Measurements from ENCODE around the gene ZNF740. TPM values are rescaled to one million over a fixed set of nuclear protein-coding genes. Genes with fewer than 3 reads are reported as not detected.

Gene ZNF740
- total and polyA plus RNA-seq, 10 of the 15 experiments (the other 5 are each of a cell fraction or from before 2014, with no cell fraction given), result 1.4 to 33.6 (median 11.3) TPM

DNA sequence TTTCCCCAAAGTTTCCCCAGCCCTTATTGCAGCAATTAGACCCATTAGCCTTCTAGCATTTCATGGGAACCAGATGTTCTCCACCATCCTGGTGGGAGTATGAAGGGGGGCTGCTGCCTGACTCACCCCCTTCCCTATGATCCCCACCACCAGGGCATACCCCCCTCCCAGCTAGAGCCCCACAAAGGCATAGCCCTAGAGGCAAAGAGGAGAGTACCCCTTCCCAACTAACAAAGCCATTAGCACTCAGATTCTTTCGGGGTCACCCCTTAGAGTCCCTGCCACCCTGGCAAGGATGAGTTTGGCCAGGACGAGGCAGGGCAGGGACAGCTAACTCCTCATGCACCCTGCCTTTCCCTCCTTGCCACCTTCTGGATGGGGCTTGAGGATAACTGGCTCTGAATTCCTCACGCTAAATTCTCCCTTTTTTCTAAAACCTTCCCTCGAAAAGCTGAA lies 42.3 kb downstream of the ZNF740 start (continued):
- TF ChIP-seq RBBP5 (conservative IDR thresholded peaks at IDR 0.05), result no peak
- TF ChIP-seq, protein P1, sequence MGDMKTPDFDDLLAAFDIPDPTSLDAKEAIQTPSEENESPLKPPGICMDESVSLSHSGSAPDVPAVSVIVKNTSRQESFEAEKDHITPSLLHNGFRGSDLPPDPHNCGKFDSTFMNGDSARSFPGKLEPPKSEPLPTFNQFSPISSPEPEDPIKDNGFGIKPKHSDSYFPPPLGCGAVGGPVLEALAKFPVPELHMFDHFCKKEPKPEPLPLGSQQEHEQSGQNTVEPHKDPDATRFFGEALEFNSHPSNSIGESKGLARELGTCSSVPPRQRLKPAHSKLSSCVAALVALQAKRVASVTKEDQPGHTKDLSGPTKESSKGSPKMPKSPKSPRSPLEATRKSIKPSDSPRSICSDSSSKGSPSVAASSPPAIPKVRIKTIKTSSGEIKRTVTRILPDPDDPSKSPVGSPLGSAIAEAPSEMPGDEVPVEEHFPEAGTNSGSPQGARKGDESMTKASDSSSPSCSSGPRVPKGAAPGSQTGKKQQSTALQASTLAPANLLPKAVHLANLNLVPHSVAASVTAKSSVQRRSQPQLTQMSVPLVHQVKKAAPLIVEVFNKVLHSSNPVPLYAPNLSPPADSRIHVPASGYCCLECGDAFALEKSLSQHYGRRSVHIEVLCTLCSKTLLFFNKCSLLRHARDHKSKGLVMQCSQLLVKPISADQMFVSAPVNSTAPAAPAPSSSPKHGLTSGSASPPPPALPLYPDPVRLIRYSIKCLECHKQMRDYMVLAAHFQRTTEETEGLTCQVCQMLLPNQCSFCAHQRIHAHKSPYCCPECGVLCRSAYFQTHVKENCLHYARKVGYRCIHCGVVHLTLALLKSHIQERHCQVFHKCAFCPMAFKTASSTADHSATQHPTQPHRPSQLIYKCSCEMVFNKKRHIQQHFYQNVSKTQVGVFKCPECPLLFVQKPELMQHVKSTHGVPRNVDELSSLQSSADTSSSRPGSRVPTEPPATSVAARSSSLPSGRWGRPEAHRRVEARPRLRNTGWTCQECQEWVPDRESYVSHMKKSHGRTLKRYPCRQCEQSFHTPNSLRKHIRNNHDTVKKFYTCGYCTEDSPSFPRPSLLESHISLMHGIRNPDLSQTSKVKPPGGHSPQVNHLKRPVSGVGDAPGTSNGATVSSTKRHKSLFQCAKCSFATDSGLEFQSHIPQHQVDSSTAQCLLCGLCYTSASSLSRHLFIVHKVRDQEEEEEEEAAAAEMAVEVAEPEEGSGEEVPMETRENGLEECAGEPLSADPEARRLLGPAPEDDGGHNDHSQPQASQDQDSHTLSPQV (IDR thresholded peaks at IDR 0.05), result no peak

DNA sequence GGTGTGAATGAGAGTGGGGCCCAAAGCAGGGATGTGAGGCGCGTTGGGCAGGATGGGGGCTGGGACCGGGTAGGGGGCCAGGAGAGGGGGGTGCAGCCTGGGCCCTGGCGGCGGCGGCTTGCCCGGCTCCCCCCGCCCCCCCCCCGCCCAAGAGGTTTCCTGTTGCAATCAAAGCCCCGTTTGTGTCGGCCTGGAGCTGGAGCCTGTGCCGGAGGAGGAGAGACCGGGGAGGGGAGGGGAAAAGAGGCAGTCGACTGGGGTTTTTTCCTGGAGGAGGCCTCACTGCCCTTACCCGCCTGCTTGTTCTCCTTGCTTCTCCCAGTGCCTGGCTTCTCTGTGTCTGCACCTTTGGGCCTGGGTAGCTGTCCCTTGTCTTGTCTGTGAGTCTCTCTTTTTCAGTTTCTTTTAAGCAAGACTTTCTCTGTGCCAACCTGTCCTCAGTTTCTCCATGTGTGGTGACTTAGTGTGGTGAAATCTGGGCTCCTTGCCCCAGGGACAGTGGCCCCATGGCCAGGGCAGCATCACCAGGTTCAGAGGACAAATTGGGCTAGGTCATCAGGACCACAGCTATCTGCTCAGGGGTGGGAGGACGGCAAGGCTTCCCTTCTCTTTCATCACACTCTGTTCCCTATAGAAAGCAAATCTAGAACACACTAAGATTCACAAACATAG lies 43.0 kb downstream of the ZNF740 start:
- Histone ChIP-seq H2AFZ (ENCODE audit: control insufficient read depth, low read depth, low read length) (no peak overlapping the region), H3K9ac (ENCODE audit: control insufficient read depth, insufficient read depth, low read length) (no peak overlapping the region), H3K36me3 (ENCODE audit: control insufficient read depth in 2 of 2, insufficient read depth in 2 of 2, low read length in 1 of 2) (no peaks in the 10 kb centered on the region), H3K27ac (ENCODE audit: control insufficient read depth, insufficient read depth) (no peak overlapping the region), H3K4me1 (ENCODE audit: control insufficient read depth, insufficient read depth, low read length) (peaks cover 17% of the 10 kb centered on the region), H3K27me3 (replicated peaks in 1 of 2; ENCODE audit: control insufficient read depth in 2 of 2, insufficient read depth in 2 of 2, low read length in 1 of 2) (no peaks in the 10 kb centered on the region), H3K79me2 (ENCODE audit: control insufficient read depth, insufficient read depth, low read length) (peaks cover 4% of the 10 kb centered on the region; the same call in 1 of the 2 replicates), H3K4me3 (no peak overlapping the region), H3K9me3 (replicated peaks; ENCODE audit: control insufficient read depth, insufficient read depth, low read length) (no peaks in the 10 kb centered on the region), H4K20me1 (ENCODE audit: control insufficient read depth, insufficient read depth) (no peaks in the 10 kb centered on the region), H3K4me2 (ENCODE audit: control insufficient read depth, insufficient read depth) (no peak overlapping the region)
- CTCF ChIA-PET, result interaction anchor here (0.7 to 1.1 kb wide), 2 partner anchors 44 to 63 kb away, joined by 3 read pairs; no protein-coding TSS in a partner anchor
- POLR2A ChIA-PET, result interaction anchor here (0.6 to 1.2 kb wide), 3 partner anchors 19 to 156 kb away, joined by 3 read pairs; no protein-coding TSS in a partner anchor
- FAIRE-seq (no peak), ATAC-seq (no peak), DNase-seq (ENCODE audit: low read depth, low spot score) (no peak)
- 81% methylated on average over 3 of the region's 16 CpGs for WGBS (ENCODE audit: insufficient coverage, insufficient replicate concordance, low lambda C conversion rate, missing lambda C conversion rate)
- in situ Hi-C loops (cut with MboI), result no loop called here
- RAD21 ChIA-PET (ENCODE audit: unreplicated experiment), result interaction anchor here (1.3 to 1.8 kb wide), 2 partner anchors 28 to 98 kb away, joined by 3 to 4 read pairs; partner anchors contain the start of gene AAAS
- BruUV-seq (replicated peaks), result no TSS peak
- SMC1A ChIA-PET (ENCODE audit: uncharacterized antibody, unreplicated experiment), result interaction anchor here (0.7 to 1.1 kb wide), 2 partner anchors 37 to 44 kb away, joined by 3 to 4 read pairs; partner anchors contain the start of gene ESPL1
- intact Hi-C loops (cut with micrococcal nuclease; ENCODE audit: unreplicated experiment), result loop anchor here (5.0 kb wide), 1 partner anchor 44 kb away; the partner anchor contains the start of gene ESPL1
- TF ChIP-seq RELA (IDR thresholded peaks at IDR 0.05; ENCODE audit: borderline replicate concordance, partially characterized antibody) (no peak), POU2F2 (IDR thresholded peaks at IDR 0.05; ENCODE audit: borderline replicate concordance, low read depth, low read length) (no peak), TCF12 (IDR thresholded peaks at IDR 0.05; ENCODE audit: low read depth, low read length) (no peak), MXI1 (IDR thresholded peaks at IDR 0.05; ENCODE audit: low read depth, low read length) (no peak), IKZF1 (conservative IDR thresholded peaks at IDR 0.05) (no peak), RB1 (IDR thresholded peaks at IDR 0.05; ENCODE audit: borderline replicate concordance) (no peak), CBX3 (IDR thresholded peaks at IDR 0.05; ENCODE audit: borderline replicate concordance, low read depth) (no peak), RBBP5 (conservative IDR thresholded peaks at IDR 0.05) (no peak)
- TF ChIP-seq, protein P2, sequence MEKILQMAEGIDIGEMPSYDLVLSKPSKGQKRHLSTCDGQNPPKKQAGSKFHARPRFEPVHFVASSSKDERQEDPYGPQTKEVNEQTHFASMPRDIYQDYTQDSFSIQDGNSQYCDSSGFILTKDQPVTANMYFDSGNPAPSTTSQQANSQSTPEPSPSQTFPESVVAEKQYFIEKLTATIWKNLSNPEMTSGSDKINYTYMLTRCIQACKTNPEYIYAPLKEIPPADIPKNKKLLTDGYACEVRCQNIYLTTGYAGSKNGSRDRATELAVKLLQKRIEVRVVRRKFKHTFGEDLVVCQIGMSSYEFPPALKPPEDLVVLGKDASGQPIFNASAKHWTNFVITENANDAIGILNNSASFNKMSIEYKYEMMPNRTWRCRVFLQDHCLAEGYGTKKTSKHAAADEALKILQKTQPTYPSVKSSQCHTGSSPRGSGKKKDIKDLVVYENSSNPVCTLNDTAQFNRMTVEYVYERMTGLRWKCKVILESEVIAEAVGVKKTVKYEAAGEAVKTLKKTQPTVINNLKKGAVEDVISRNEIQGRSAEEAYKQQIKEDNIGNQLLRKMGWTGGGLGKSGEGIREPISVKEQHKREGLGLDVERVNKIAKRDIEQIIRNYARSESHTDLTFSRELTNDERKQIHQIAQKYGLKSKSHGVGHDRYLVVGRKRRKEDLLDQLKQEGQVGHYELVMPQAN (conservative IDR thresholded peaks at IDR 0.05), result no peak
- TF ChIP-seq, protein P3, sequence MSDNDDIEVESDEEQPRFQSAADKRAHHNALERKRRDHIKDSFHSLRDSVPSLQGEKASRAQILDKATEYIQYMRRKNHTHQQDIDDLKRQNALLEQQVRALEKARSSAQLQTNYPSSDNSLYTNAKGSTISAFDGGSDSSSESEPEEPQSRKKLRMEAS (IDR thresholded peaks at IDR 0.05; ENCODE audit: low read depth, low read length), result no peak

All from GM12878 (cell line).